GM18502 (cell line): ENCODE data around the gene RAB40AL.

Experiments
- ATAC-seq: cut with Tn5 transposase; IDR thresholded peaks from one replicate; pipeline ENCODE4 v1.9.1; 2021; ENCODE audit warnings: mild to moderate bottlenecking; ENCODE audit not compliant: unreplicated experiment, poor library complexity

The RAB40AL gene

DNA sequence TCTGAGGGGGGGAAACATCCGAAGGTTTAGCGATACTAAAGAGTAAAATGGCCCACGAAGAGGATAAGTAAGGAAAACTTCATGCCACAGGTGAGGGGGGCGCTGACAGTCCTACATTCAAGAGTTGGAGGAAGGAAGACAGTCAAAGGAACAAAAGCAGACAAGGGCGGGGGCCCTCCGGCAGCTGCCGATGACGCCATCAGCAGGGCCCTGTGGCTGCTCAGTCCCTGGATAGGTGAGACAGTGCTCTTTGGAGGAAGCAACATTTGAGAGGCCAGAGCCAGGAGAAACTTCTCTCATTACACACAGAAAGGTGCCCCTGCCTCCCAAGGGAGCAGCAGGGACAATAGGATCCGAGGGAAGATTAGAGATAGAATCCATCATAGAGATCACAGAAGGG, 41.5 kb downstream of the RAB40AL start:
- no peak for ATAC-seq

GRCh38 chrX:102979536-102979935, 42.5 kb downstream of the RAB40AL start:
- no peak for ATAC-seq

DNA sequence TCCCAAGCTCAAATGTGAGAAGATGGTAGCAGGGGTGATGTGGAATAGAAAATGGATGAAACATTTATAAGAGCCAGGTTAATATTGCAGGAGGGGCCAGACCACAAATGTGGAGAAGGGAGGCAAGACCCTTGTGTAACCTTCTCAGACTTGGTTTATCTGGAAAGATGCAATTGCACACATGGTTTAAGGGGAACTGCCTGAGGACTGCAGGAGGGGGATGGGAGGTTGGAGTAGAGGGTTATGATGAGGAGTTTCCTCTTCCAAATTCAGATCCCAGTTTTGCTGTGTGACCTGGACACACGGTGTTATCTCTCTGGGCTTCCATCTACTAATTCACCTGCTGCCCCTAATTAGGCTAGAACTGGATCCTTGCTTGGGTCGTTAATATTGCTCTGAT, 46.1 kb downstream of the RAB40AL start:
- no peak for ATAC-seq

DNA sequence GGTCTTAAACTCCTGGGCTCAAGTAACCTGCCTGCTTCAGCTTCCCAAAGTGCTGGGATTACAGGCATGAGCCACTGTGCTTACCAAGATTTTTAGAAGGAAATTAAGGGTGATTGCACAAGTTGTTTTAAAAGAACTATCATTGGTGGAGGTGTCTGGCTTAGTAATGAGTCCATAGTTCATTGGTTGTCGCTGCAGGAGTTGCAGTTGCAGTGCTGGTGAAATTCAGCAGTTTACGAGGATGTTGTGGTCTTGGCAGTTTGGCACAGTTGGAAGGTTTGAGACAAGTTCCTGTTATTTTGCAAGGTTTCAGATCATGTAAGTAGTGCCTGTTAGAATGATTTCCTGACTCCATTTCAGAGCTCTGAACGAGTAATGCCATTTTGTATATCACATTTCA, 48.1 kb downstream of the RAB40AL start:
- ATAC-seq = no peak
